ENCODE data around the gene MRPS23.

The MRPS23 gene

DNA sequence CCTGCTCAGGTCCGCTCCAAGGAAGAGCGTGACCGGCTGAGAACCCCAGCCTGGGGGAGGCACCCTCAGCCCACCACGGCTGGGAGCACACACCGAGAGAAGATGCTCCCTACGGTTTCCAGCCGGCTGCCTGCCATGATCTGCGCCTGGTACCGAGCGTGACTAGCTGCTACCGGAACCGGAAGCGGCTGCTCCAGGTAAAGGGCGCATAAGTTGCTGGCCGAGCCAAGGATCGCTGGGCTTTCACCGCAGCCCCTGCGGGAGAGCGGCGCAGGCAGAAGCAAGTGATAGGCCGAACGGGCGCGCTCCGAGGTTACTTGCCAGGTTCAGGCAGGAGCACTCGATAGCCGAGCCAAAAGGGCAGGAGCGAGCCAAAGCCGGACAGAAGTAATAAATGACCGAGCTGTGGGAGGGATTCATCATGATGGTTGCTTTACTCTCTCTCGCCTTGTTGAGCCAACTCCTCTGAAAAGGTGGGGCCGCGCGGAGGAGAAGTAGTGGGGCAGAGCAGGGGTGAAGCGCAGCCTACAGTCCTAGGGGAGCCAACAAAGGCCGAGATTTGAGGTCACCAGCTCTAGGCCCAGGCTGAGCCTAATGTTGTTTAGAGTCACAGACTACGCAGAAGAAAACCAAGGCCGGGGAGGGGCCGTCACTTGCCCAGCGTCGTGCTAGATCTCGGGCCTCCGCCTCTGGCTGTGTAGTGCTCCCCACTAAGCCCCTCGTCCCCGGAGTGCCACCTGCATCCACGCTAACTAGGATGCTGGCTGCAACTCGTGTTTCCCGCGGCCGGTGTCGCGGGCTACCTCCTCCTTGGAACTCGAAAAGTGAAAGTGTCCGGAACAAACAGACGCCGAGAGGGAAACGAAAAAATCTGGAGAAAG, at the start of gene MRPS23:
MRPS23 (minus strand) TSS at position 171 of the 881 bp plus-strand sequence; CDS start at position 137, 34 bp downstream.
- peak; percentile 85 to 94 (median 93) for DNase-seq (ENCODE audit: low read depth in 3 of 3)

DNA sequence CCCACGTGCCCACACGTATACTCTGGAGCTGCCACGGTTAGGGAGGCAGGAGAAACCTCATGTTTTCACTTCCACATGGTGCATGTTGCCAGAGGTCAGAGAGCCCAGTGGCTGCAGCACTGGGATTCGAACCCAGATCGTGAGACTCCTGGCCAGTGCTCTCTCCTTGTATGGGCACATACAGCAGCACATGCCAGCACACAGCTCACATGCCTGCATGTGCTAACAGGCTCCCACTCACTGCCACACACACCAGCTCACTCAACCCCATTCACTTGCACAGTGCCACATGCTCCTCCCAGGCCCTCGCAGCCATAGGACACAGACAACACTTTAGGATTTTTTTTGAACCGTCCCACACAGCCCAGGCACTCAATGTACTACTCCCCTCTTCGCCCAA, 49.5 kb upstream of the MRPS23 start:
- no peak for DNase-seq (ENCODE audit: low read depth in 3 of 3)

DNA sequence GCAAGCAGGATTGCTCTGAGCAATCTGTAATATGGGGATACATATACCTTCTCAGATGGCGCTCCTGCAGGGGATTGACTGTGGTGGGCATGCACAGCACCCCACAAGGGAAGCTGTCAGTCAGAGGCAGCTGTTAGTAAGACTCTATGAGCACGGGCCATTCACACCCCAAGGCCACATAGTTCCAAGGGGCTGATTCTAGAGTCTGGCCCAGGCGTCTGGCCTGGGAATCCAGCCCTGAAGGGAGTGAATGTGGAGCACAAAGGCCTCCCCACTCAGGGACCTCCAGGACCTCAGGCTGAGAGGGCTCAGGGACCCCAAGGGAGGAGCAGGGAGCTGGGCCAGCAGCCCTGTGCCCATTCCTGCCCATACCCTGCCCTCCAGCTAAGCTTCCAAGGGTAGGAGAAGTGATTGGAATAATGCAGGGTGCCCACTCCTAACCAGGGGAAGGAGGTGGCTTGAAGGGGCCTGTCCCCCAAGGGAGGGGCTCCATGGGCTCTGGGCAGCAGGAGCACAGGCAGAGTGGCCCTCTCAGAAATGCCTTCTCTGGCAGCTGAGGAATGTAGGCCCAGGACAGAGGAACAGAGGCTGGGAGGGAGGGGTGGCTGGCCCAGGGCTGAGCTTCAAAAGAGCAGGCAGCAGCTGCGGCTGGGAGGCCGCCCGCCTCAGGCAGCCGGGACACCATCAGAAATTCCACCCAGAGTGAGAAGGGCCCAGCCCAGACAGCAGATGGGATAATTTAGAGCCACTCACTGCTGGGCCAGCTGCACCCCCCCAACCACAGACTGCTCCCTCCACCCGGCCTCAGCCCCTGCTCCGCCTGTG, 48.9 kb upstream of the MRPS23 start:
- DNase-seq (ENCODE audit: low read depth in 3 of 3): no peak

DNA sequence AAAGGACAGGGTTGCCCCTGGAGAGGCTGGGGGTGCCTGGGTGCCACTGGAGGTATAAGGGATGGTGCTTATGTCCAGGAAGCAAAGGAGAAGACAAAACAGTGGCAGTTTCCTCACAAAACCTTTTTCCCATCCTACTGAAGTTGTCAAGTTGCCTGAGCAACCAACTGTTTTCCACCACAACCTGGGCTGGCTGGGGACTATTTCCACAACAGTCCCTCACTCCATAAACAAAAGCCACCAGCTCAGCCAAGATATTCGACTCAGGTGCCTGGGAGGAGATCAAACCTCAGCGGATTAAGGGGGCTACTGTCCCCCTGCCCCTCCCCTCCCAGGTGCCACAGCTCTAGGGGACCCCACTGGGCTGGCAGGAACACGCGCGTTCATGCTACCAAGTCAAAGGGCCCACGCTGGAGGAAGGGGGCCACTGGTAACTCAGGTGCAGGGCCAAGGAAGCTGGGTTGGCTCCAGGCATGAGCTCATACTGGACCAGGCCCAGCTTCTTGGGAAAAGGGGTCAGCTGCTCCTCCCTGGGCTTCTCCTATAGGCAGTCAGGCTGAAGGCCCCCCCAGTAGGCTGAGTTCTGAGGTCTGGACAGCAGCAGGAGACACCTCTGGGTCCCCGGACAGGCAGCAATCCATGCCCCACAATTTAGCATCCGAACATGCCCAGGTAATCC, 45.7 kb upstream of the MRPS23 start:
- DNase-seq (ENCODE audit: low read depth in 3 of 3): no peak

DNA sequence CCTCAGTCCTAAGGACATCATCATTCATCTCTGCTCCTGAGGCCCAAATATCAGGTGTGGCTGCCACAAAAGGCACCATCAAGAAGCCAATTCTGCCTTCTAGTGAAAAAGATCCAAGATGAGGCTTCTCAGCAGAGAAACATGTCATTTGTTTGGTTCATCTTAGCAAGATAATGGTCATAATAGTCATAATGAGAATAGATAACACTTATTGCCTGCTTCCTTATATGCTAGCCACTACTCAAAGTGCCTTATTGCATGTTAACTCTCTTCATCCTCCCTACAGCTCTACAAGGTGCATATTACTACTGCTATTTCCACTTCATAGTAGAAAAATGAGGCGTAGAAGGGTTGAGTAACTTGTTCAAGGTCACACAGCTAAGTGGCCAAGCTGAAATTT, 45.0 kb upstream of the MRPS23 start:
- no peak for DNase-seq (ENCODE audit: low read depth in 3 of 3)

DNA sequence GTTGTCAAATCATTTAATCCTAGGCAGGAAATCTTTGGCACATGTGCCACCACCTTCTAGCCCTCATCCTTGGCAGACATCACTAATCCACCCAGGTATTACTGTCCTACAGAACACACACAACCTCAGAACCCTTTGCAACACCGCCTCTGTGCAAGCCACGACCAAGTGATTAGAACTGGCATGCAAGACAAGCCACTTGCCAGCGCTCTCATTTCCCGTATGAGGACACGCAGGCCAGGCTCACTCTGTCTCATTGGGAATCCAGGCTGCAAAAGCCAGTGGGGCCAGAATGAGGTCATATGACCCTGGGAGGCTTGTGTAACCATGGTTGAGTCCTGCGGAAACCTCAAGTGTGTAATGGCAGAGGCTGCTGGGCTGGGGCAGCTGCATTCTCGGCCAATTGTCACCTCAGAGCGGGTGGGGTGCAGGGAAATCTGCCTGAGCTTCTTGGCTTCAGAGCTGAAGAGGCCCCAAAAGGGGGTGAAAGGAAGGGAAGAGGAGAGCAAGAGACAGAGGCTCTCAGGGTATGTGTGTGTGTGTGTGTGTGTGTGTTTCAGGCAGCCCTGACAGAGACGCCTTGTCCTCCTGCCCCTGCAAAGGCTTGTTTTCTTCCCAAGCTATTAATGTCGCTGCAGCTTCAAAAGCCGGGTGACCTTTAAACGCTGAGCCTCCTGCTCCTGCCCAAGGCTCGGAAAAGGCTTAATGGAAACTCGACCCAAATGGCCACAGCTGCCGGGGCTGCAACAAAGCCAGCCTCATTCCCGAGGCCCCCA, 43.2 kb upstream of the MRPS23 start:
- DNase-seq (ENCODE audit: low read depth in 3 of 3): no peak

DNA sequence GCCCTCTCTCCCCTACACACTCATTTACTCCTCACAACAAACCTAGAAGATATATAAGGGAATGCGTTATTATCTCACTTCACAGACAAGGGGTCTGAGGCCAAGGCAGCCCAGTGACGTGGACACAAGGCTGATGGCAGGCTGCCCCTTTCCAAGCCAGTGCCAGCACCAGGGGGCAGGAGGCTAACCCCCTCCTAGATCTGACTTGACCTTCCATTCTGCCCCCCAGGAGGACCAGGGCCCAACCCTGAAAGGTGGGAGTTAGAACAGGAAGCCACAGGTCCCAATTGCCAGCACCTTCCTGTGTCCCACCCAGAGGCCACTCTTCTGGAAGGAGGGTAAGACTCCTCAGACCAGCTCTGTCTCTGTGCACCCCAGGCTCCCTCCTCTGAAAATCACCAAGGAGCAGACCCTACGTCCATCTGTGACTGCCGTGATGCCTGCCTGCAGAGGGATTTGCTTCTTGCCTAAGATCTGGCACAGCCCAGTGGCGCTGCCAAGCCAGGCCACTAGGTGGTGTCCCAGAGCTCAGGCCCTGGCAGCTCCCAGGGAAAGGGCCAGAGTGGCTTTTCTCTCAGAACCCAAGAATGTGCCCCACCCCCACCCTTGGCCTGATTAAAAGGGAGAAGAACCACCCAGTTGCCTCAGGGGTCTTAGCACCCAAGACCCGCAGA, 42.4 kb upstream of the MRPS23 start:
- DNase-seq (ENCODE audit: low read depth in 3 of 3): peak; percentile 61 to 70 (median 64)

DNA sequence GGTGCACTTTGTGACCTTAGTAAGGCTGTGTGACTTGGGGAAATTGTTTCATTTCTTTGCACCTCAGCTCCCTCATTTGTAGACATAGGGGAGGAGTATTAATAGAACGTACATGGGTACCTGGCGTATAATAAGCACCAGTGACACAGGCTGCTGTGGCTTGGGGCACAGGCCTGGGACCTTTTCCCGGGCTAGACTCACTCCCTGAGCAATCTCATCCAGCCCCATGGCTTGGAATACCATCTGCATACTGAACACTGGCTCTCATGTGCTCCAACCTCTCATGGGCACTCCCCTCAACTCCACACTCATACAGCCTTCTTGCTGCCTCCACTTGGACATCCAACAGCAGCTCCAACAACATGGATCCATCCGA, 41.0 kb upstream of the MRPS23 start:
- DNase-seq (ENCODE audit: low read depth in 3 of 3): no peak

DNA sequence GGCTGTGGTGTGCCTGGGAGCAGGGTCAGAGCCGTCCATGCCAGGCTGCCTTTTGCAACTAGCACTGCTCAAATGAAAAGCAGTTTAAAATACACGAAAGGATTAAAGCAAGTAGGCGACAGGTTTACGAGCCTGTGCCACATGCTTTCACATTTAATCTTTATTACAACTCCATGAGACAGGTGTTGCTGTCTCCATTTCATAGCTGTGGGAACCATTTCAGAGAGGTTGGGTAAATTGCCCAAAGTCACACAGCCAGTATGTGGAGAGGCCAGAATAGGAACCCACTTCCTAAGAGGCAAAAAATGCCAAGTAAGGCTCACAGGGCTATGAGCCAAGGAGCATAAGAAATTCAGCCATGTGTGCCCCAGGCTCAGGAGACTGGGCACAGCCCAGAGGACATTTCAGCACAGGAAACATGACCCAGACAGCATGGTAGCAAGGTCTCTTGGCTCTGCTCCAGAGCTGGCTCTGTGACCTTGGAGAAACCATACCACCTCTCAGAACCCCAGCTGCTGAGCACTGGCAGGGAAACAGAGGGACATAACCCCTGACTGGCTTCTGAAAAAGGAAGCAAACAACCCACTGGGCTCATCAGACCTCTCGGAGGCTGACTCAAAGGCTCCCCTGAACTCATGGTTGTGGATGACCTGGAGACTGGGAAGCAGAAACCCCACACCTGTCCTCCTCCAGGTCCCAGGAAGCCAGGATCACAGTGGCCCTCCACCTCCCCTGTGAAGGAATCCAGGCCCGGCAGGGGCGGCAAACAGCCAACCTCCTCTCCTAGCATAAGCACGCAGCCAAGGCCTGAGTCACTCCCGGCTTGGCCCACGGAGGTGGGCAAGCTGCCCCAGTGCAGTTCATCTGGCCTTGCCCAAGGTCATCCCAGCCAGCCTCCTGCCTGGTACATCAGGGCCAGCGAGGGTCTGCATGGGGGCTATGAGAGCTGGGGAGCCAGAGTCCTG, 40.3 kb upstream of the MRPS23 start:
- DNase-seq (ENCODE audit: low read depth in 3 of 3): no peak

DNA sequence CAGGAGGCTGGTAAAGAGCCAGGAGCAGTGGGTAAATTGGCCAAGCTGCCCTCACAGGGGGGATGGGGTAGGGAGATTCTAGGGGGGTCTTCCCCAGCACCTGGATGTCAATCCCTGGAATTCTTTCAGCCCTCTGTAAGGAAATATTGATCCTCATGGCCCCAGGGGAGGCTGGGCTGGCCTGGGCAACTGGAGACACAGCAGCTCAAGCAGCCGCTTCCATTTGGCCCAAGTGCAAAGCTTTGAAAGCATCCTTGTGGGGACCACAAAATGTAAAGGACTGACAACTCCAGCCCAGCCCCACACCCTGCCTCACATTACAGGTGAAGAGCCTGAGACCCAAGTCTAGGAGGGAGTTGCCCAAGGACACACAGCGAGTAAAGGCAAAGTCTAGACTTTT, 39.4 kb upstream of the MRPS23 start:
- DNase-seq (ENCODE audit: low read depth in 3 of 3): no peak

DNA sequence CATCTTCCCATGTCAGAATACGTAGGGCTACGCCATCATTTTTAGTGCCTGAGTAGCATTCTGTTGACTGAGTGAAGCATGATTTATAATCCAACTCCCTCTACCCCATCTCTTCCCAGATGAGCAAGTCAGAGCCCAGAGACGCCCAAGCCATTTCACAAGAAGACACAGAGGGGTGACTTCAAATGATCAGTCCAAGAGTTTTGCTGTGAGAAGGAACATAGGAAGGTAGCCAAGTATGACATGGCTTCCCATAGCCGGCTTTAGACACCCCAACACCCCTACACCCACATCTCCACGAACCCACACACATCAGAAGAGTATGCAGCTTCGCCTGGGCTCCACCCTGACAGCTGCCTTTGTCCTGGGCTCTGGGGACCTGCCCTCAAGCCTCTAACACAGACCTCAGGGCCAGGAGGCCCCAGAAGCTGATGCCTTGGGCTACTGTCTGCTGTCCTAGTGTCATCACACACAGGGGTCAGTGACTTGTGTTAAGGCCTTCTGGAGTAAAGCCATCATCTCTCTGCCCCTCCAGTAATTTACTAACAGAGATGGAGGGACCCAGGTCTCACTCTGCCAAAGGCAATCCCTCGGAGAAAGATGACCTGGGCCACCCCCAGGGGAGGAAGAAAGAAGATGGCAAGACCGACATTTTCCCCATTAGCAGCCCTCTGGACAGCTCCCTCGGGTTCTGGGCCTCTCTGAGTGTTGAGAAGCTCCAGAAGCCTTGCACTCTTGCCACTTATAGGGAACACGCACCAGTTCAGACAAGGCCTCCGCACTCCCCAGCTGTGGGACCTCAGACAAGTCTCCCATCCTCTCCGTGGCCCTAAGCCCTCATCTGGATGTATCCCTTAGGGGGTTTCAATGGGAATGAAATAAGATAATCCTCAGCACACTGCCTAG, 38.7 kb upstream of the MRPS23 start:
- no peak for DNase-seq (ENCODE audit: low read depth in 3 of 3)

DNA sequence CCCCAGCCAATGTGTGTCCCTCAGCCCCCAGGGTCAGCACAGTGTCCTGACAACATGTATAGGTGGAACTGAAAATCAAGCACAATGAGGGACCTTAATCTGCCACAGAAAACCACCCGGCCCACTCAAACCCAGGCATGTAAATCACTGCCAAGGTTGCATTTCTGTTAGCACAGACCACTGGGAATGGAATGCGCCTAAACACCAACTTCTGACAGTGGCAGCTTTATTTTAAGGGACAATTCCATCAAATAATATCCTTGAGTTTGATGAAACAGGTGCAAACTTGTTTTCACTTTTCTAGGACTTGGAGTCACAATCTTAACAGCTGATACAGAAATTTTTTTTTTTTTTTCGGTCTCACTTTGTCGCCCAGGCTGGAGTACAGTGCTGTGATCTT, 37.3 kb upstream of the MRPS23 start:
- DNase-seq (ENCODE audit: low read depth in 3 of 3): no peak

DNA sequence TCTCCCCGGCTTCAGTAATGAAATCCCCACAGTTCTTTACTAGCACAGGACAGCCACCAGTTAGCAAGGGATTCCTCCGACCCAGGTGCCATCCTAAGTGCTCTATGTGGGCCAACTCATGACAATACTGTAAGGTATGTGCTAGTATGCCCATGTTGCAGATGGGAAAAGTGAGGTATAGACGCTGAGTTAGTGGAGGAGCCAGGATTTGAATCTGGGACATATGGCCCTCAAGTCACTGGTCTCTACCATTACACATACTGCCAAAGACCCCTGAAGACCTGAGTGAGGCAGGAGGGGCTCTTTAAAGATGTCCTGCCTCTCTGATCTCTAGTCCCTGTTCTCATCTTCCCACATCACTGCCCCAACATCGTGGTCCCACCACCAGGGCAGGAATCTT, 36.2 kb upstream of the MRPS23 start:
- no peak for DNase-seq (ENCODE audit: low read depth in 3 of 3)

DNA sequence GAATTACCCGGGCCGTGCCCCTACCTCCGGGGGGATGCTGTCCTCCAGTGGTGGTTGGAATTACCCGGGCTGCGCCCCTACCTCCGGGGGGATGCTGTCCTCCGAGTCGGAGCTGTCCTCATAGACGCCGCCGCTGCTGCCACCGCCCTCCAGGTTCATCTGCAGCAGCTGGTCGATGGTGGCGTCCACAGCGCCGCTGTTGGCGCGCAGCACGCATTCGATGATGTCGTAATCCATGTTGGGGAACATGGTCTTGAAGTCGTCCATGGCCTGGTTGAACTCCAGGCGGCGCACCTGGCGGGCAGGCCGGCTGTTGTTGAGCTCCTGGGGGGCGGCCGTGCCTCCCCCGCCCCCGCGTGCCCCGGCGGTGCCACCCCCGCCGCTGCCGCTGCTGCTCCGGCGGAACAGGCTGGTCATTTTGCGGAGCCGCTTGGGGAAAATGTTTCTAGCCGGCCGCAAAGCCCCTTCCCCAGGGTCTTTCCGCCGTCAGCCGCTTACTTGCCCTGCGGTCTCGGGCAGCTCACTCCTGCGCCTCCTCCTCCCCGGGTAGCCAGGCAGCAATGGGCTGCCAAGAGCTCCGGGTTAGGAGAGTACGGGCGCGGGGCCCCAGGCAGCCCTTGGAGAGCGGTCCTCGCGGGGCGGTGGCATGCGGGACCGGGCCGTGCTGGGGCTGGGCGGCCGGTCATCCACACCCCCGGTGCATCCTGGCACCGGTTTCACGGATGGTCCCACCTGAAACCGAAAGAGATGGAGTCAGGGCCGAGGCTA, 35.5 kb upstream of the MRPS23 start:
- DNase-seq (ENCODE audit: low read depth in 3 of 3): no peak

DNA sequence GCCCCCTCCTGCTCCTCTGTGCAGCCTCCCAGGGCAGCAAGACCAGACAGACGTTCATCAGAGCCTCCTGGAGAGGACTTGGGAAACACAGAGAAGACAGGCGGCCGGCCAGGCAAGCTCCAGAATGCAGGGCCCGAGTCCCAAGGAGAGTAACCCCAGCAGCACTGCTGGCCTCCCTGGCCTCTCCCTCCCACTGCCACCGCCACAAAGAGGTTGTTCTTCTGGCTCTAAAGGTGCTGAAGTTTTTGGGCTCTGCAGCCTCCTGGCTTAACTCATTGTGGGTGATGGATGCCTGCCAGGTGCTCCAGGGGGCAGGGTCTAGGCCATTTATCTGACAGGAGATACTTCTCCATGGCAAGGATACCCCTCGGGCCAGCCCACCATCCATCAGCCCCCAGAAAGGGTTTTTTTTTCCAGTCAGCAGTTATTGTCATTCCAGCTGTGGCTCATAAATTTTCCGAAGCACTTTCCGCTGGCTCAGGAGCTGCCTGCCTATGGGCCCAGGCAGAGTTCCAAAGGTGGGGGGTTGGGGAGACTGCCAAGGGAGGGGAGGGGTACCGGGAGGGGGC, 32.0 kb upstream of the MRPS23 start:
- no peak for DNase-seq (ENCODE audit: low read depth in 3 of 3)

DNA sequence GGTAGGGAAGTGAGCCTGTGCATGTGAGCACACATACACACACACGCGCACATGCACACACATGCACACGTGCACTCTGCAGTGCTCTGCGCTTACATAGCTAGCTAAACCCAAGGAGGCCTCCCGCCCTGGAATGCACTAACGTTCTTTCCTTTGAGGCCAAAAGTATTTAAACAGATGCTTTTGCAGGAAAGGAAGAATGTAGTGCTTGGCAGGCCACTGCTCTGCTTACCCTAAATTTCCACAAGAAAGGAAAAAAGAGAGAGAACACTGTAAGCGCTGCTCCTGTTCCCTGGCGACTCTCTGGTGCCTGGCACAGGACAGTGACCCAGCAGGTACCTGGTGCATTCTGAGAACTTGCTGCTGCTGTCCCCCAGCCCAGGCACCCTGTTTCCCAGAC, 31.3 kb upstream of the MRPS23 start:
- DNase-seq (ENCODE audit: low read depth in 3 of 3): no peak

DNA sequence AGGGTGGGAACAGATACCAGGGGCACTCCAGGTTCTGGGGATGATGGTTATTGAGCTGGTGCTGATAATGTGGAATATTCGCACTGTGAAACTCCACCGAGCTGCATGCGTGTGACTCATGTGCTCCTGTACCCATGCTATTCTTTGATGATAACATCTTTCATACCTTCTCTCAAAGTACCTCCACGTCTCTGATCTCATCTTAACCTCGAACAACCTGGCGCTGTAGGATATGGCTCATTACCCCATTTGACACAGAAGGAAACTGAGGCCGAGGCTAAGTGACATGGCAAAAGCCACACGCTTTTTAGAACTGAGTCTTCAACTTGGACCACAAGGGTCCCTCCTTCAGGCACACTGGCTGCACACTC, 30.2 kb upstream of the MRPS23 start:
- no peak for DNase-seq (ENCODE audit: low read depth in 3 of 3)

Data from stimulated activated CD4-positive, alpha-beta T cell treated with anti-CD3 and anti-CD28 coated beads, TNF-alpha, amount 100 ng/mL, for 4 hours (primary cell).